DND-41 (cell line): ENCODE measurements around the gene CIZ1.
A peak's percentile ranks its signal among the peaks of the same experiment; 100 is the strongest.

Source experiments
- ATAC-seq: fragments of 200-7000 bp; cut with Tn5 transposase; 3 replicates; pipeline ENCODE4 v1.9.1; 2021; ENCODE audit warnings: low read depth; ENCODE audit not compliant: insufficient read depth
- DNase-seq: peaks from one replicate; pipeline ENCODE4 v3.0.0-alpha.2; 2020
- H2AFZ ChIP-seq: 2 replicates; pipeline ENCODE4 v1.6.0; 2012; ENCODE audit warnings: low read depth, low read length
- H3K27ac ChIP-seq: 2 replicates; pipeline ENCODE4 v1.5.1; 2012; ENCODE audit warnings: low read length, inconsistent platforms
- H3K27me3 ChIP-seq: fragments of 200-600 bp; sonication (generic); 2 replicates; pipeline ENCODE4 v1.6.0; 2012; ENCODE audit warnings: low read length, mild to moderate bottlenecking, inconsistent platforms; ENCODE audit not compliant: insufficient read depth, poor library complexity
- H3K36me3 ChIP-seq: 2 replicates; pipeline ENCODE4 v1.5.1; 2012; ENCODE audit warnings: low read length, inconsistent platforms; ENCODE audit not compliant: insufficient read depth
- H3K4me1 ChIP-seq: 2 replicates; pipeline ENCODE4 v1.5.1; 2012; ENCODE audit warnings: mild to moderate bottlenecking, low read length; ENCODE audit not compliant: insufficient read depth
- H3K4me2 ChIP-seq: 2 replicates; pipeline ENCODE4 v1.6.0; 2012; ENCODE audit warnings: mild to moderate bottlenecking, moderate library complexity, low read length, inconsistent platforms; ENCODE audit not compliant: insufficient read depth
- H3K4me3 ChIP-seq, 2 experiments: fragments of 200-600 bp in 1 of 2; shearing (Covaris generic) in 1 of 2; 2 replicates each; pipeline ENCODE4 v1.5.1; 2012 to 2016; ENCODE audit warnings: inconsistent platforms in 2 of 2, low read length in 2 of 2, mild to moderate bottlenecking in 2 of 2, low read depth in 1 of 2, moderate library complexity in 1 of 2
- H3K79me2 ChIP-seq: 2 replicates; pipeline ENCODE4 v1.6.0; 2012; ENCODE audit warnings: low read length, inconsistent platforms; ENCODE audit not compliant: insufficient read depth
- H3K9ac ChIP-seq: 2 replicates; pipeline ENCODE4 v1.6.0; 2012; ENCODE audit warnings: low read depth, mild to moderate bottlenecking, inconsistent platforms, low read length, moderate library complexity
- H3K9me3 ChIP-seq: 2 replicates; pipeline ENCODE4 v1.5.1; 2012; ENCODE audit warnings: low read length, moderate library complexity, mild to moderate bottlenecking, inconsistent platforms; ENCODE audit not compliant: insufficient read depth, severe bottlenecking
- H4K20me1 ChIP-seq: 2 replicates; pipeline ENCODE4 v1.6.0; 2012; ENCODE audit warnings: low read length; ENCODE audit not compliant: insufficient read depth
- CTCF ChIP-seq: IDR thresholded peaks from 2 replicates; pipeline ENCODE4 v1.5.1; 2012; ENCODE audit warnings: borderline replicate concordance, low read length, moderate library complexity, mild to moderate bottlenecking; ENCODE audit not compliant: poor library complexity, severe bottlenecking; ENCODE audit errors: extremely low read depth
- EZH2 ChIP-seq: IDR thresholded peaks from 3 replicates; pipeline ENCODE4 v1.6.1; 2012; ENCODE audit warnings: borderline replicate concordance, low read depth, mild to moderate bottlenecking, moderate library complexity, low read length, inconsistent platforms; ENCODE audit not compliant: severe bottlenecking

CIZ1 gene

DNA sequence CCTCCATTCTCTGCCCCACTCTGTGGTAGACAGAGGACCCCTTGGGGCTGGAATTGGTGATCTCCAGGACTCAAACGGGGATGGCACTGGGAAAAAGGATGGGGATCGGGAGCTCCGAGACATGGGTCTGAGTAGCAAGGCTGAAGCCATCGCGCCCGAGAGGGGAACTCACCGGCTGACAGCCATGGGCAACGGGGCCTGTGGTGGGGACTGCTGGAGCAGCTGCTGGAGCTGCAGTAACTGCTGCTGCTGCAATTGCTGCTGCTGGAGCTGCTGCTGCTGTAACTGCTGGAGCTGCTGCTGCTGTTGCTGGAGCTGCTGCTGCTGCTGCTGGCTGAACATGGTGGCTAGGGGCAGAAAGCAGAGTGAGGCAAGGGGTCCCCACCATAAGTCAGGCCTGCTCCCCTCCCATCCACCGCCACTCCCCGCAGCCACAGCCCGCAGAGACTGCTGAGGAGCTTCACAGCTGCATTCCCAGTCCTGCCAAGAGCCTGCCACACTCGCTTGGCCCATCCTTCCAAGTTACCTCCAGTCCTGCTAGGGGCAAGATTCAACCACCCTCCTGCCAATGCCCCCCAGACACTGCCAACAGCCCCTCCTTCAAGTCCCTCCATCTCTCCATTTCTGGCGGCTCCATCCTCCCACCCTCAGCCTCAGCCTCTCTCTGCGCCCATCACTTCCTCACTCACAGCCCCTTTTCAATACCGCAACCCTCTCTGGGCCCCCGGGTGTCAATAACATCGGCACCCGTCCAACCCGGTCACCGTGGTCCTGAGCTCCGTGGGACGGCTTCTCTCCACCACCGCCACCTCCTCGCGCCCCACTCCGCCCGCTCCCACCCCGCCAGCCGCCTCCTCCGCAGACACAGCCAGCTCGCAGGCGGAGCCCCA is 611 bp downstream of the CIZ1 start:
- H3K27me3 ChIP-seq = no peaks in the 10 kb centered on the region
- peak overlapping the region; percentile 79 for H3K27ac ChIP-seq
- H3K79me2 ChIP-seq = peaks cover 13% of the 10 kb centered on the region
- H4K20me1 ChIP-seq = no peaks in the 10 kb centered on the region
- peak overlapping the region; percentile 76 for H3K9ac ChIP-seq
- ATAC-seq (peak; percentile 66), DNase-seq (peak; percentile 49)
- H3K4me2 ChIP-seq = peak overlapping the region; percentile 80
- H3K36me3 ChIP-seq = peaks cover 21% of the 10 kb centered on the region
- TF ChIP-seq EZH2 (no peak), CTCF (no peak)
- peaks cover 18% of the 10 kb centered on the region for H3K4me1 ChIP-seq
- H2AFZ ChIP-seq = peak overlapping the region; percentile 99
- peak overlapping the region; percentile 65 to 90; a peak in 3 of 4 replicates for H3K4me3 ChIP-seq
- H3K9me3 ChIP-seq = no peaks in the 10 kb centered on the region

DNA sequence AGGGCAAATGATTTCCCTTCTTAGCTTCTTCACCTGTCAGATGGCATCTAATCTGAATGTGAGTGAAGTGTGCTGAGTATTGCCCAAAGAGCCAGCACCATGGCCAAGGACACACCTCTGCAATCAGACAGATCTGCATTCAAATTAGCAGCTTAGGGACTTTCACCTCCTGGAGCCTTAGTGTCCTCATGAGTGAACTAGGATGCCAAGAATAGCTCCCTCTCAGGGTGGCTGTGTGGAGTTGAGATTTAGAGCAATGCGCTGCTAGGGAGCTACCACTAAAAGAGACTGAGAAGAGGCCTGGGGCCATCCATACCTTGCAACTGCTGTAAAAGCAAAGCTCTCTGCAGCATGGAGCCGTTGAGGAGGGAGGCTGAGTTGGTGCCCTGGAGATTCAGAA is 1.4 kb downstream of the CIZ1 start:
- H3K27ac ChIP-seq = peak overlapping the region; percentile 79
- DNase-seq (no peak), ATAC-seq (no peak)
- peaks cover 18% of the 10 kb centered on the region for H3K4me1 ChIP-seq
- H3K9ac ChIP-seq = peak overlapping the region; percentile 76
- peaks cover 13% of the 10 kb centered on the region for H3K79me2 ChIP-seq
- H3K4me3 ChIP-seq = peak overlapping the region in 1 of 2 experiments; percentile 90; a peak in 3 of 4 replicates
- no peak overlapping the region for H2AFZ ChIP-seq
- H3K9me3 ChIP-seq = no peaks in the 10 kb centered on the region
- H3K27me3 ChIP-seq = no peaks in the 10 kb centered on the region
- no peak for TF ChIP-seq CTCF
- TF ChIP-seq EZH2 = no peak
- H4K20me1 ChIP-seq = no peaks in the 10 kb centered on the region
- H3K36me3 ChIP-seq = peaks cover 28% of the 10 kb centered on the region
- peak overlapping the region; percentile 80 for H3K4me2 ChIP-seq

DNA sequence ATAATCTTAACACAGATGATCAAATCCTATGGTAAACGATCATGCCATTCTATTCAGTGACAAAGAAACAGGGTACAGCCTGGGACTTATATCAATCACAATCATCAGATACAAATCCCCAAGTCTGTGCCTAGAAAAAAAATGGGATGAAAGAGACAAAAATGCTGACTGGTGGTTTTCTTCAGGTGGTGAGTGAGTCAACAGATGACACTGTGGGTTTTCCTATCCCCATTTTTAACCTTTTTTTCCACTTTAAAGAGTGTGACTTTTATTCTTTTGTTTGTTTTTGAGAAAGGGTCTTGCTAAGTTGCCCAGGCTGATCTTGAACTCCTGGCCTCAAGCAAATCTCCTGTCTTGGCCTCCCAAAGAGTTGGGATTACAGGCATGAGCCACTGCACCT is 3.2 kb downstream of the CIZ1 start:
- Histone ChIP-seq H3K27me3 (no peaks in the 10 kb centered on the region), H3K9ac (no peak overlapping the region), H3K36me3 (peaks cover 35% of the 10 kb centered on the region), H3K27ac (no peak overlapping the region), H3K79me2 (peaks cover 13% of the 10 kb centered on the region), H3K4me1 (peaks cover 18% of the 10 kb centered on the region), H3K4me2 (no peak overlapping the region), H2AFZ (no peak overlapping the region), H3K4me3 (no peak overlapping the region), H3K9me3 (no peaks in the 10 kb centered on the region), H4K20me1 (no peaks in the 10 kb centered on the region)
- ATAC-seq = no peak
- no peak for TF ChIP-seq EZH2
- no peak for TF ChIP-seq CTCF
- DNase-seq = no peak
